H1 (cell line): ENCODE data around the gene EEIG1. TPM values are rescaled to one million over a fixed set of nuclear protein-coding genes. Genes with fewer than 3 reads are reported as not detected.

Experiments used
- CTCF ChIA-PET: fragments of 300-600 bp; sonication (Branson Sonifier 250); formaldehyde crosslinking; loops from one replicate; lab custom pipeline; 2021; ENCODE audit not compliant: partially characterized antibody; lab: Charles Lee
- POLR2A ChIA-PET: fragments of 300-600 bp; sonication (Branson Sonifier 250); formaldehyde crosslinking; loops from one replicate; lab custom pipeline; 2021; ENCODE audit warnings: inconsistent platforms; ENCODE audit not compliant: partially characterized antibody; lab: Charles Lee
- DNase-seq, 2 experiments: peaks; one replicate each; pipeline versions ENCODE4 v3.0.0 to v3.0.0-alpha.2; 2010 to 2022; ENCODE audit warnings: low spot score in 2 of 2, low read depth in 1 of 2, mixed read lengths in 1 of 2
- FAIRE-seq: peaks from 2 replicates; lab custom pipeline; 2011; peaks lifted over from hg19 to GRCh38; lab: Jason Lieb, UNC
- H2AFZ ChIP-seq: 2 replicates; pipeline ENCODE4 v1.8.1; 2012; ENCODE audit warnings: low read length, inconsistent platforms
- H2AK5ac ChIP-seq: 2 replicates; pipeline ENCODE4 v1.6.1; 2013; ENCODE audit warnings: low read depth, low read length
- H2BK120ac ChIP-seq: replicated peaks from 2 replicates; pipeline ENCODE3; 2013; ENCODE audit warnings: low read depth, low read length, inconsistent platforms
- H2BK12ac ChIP-seq: 2 replicates; pipeline ENCODE4 v1.6.1; 2013; ENCODE audit warnings: low read depth, low read length
- H2BK15ac ChIP-seq: 2 replicates; pipeline ENCODE4 v1.6.1; 2013; ENCODE audit warnings: low read length
- H2BK20ac ChIP-seq: 2 replicates; pipeline ENCODE4 v1.6.1; 2013; ENCODE audit warnings: low read length
- H2BK5ac ChIP-seq: 2 replicates; pipeline ENCODE4 v1.6.1; 2013; ENCODE audit warnings: low read depth, low read length
- H3K14ac ChIP-seq: 2 replicates; pipeline ENCODE4 v1.6.1; 2013; ENCODE audit warnings: inconsistent platforms; ENCODE audit not compliant: insufficient read length
- H3K18ac ChIP-seq: 2 replicates; pipeline ENCODE4 v1.6.1; 2013; ENCODE audit warnings: low read length; ENCODE audit errors: extremely low read depth
- H3K23ac ChIP-seq: 2 replicates; pipeline ENCODE4 v1.6.1; 2013; ENCODE audit warnings: inconsistent platforms; ENCODE audit not compliant: insufficient read length
- H3K23me2 ChIP-seq: 2 replicates; pipeline ENCODE4 v1.6.1; 2013; ENCODE audit warnings: low read depth, low read length
- H3K27ac ChIP-seq: 2 replicates; pipeline ENCODE4 v1.6.1; 2011; ENCODE audit warnings: low read depth, low read length, inconsistent platforms
- H3K27me3 ChIP-seq, 4 experiments: replicated peaks in 1 of 4; 1 replicate in 1 of 4; 2 replicates in 3 of 4; pipeline versions ENCODE4 v1.6.1 to v1.8.1; 2011 to 2013; ENCODE audit warnings: low read length in 3 of 4, mild to moderate bottlenecking in 3 of 4, inconsistent platforms in 2 of 4, mixed read lengths in 2 of 4, moderate library complexity in 1 of 4; ENCODE audit not compliant: control insufficient read depth in 3 of 4, insufficient read depth in 3 of 4; ENCODE audit errors: extremely low read depth in 1 of 4
- H3K36me3 ChIP-seq, 4 experiments: 2 replicates each; pipeline versions ENCODE4 v1.6.1 to v1.8.1; 2011 to 2013; ENCODE audit warnings: mild to moderate bottlenecking in 4 of 4, low read length in 3 of 4, moderate library complexity in 2 of 4, control low read depth in 1 of 4, inconsistent platforms in 1 of 4; ENCODE audit not compliant: insufficient read depth in 4 of 4, control insufficient read depth in 2 of 4
- H3K4ac ChIP-seq: replicated peaks from 2 replicates; pipeline ENCODE3; 2013; ENCODE audit warnings: low read length, low read depth, mixed read lengths, inconsistent platforms; ENCODE audit not compliant: insufficient read length
- H3K4me1 ChIP-seq, 4 experiments: replicated peaks in 1 of 4; 1 replicate in 1 of 4; 2 replicates in 3 of 4; pipeline versions ENCODE4 v1.6.1 to v1.8.1; 2011 to 2013; ENCODE audit warnings: low read length in 3 of 4, inconsistent platforms in 2 of 4, mixed read lengths in 1 of 4; ENCODE audit not compliant: insufficient read depth in 4 of 4, control insufficient read depth in 3 of 4
- H3K4me2 ChIP-seq, 2 experiments: 2 replicates each; pipeline versions ENCODE4 v1.6.1 to v1.8.1; 2011 to 2013; ENCODE audit warnings: low read depth in 2 of 2, low read length in 2 of 2, control low read depth in 1 of 2, inconsistent platforms in 1 of 2, mild to moderate bottlenecking in 1 of 2; ENCODE audit not compliant: insufficient read depth in 1 of 2
- H3K4me3 ChIP-seq, 4 experiments: fragments of 200-600, 300-600 bp in 1 of 4; sonication (generic), shearing (Covaris generic), sonication (Bioruptor Twin) in 1 of 4; 2 replicates each; pipeline versions ENCODE4 v1.5.1 to v1.8.1; 2011 to 2016; ENCODE audit warnings: low read length in 4 of 4, low read depth in 3 of 4, control low read depth in 2 of 4, inconsistent platforms in 2 of 4, mild to moderate bottlenecking in 2 of 4, mixed read lengths in 1 of 4, moderate library complexity in 1 of 4; ENCODE audit not compliant: insufficient read depth in 2 of 4; ENCODE audit errors: extremely low read depth in 1 of 4
- H3K56ac ChIP-seq: replicated peaks from 2 replicates; pipeline ENCODE3; 2013; ENCODE audit warnings: low read depth, mild to moderate bottlenecking, mixed read lengths, low read length, inconsistent platforms; ENCODE audit not compliant: insufficient read length
- H3K79me1 ChIP-seq: 2 replicates; pipeline ENCODE4 v1.6.1; 2013; ENCODE audit warnings: low read depth, low read length, control low read depth
- H3K79me2 ChIP-seq, 2 experiments: 2 replicates each; pipeline versions ENCODE4 v1.6.1 to v1.8.1; 2012 to 2013; ENCODE audit warnings: low read length in 2 of 2, mild to moderate bottlenecking in 2 of 2, inconsistent platforms in 1 of 2; ENCODE audit not compliant: insufficient read depth in 2 of 2, control insufficient read depth in 1 of 2
- H3K9ac ChIP-seq, 4 experiments: replicated peaks in 1 of 4; 1 replicate in 1 of 4; 2 replicates in 3 of 4; pipeline versions ENCODE4 v1.6.1 to v1.8.1; 2011 to 2013; ENCODE audit warnings: low read depth in 3 of 4, low read length in 3 of 4, control low read depth in 2 of 4, mild to moderate bottlenecking in 2 of 4, moderate library complexity in 2 of 4, inconsistent platforms in 1 of 4; ENCODE audit errors: extremely low read depth in 1 of 4
- H3K9me3 ChIP-seq, 2 experiments: 2 replicates each; pipeline versions ENCODE4 v1.6.1 to v1.8.1; 2012 to 2013; ENCODE audit warnings: mild to moderate bottlenecking in 2 of 2, moderate library complexity in 2 of 2, control low read depth in 1 of 2, inconsistent platforms in 1 of 2, low read depth in 1 of 2, low read length in 1 of 2, mixed read lengths in 1 of 2; ENCODE audit not compliant: insufficient read depth in 2 of 2
- H4K20me1 ChIP-seq, 2 experiments: replicated peaks in 1 of 2; 2 replicates each; pipeline versions ENCODE3 to v1.8.1; 2011 to 2013; ENCODE audit warnings: inconsistent platforms in 2 of 2, low read length in 2 of 2, mild to moderate bottlenecking in 1 of 2; ENCODE audit not compliant: insufficient read depth in 2 of 2, control insufficient read depth in 1 of 2
- H4K5ac ChIP-seq: 2 replicates; pipeline ENCODE4 v1.6.1; 2013; ENCODE audit warnings: low read length, low read depth, mixed read lengths, inconsistent platforms; ENCODE audit not compliant: insufficient read length
- H4K8ac ChIP-seq: 2 replicates; pipeline ENCODE4 v1.8.0; 2013; ENCODE audit warnings: mild to moderate bottlenecking, moderate library complexity, low read length, inconsistent platforms; ENCODE audit not compliant: insufficient read depth; ENCODE audit errors: extremely low read depth
- H4K91ac ChIP-seq: replicated peaks from 2 replicates; pipeline ENCODE3; 2013; ENCODE audit warnings: low read length, mixed read lengths, inconsistent platforms; ENCODE audit not compliant: insufficient read length
- BCL11A ChIP-seq, 2 experiments: IDR thresholded peaks; one replicate each; pipeline ENCODE4 v1.6.1; 2011; ENCODE audit warnings: low read depth in 2 of 2, low read length in 2 of 2, mild to moderate bottlenecking in 2 of 2
- KDM4A ChIP-seq: IDR thresholded peaks from one replicate; pipeline ENCODE4 v1.7.1; 2012; ENCODE audit warnings: low read depth, mild to moderate bottlenecking, moderate library complexity, low read length, inconsistent platforms; ENCODE audit not compliant: severe bottlenecking
- NRF1 ChIP-seq: IDR thresholded peaks from 2 replicates; pipeline ENCODE4 v1.6.1; 2011; ENCODE audit warnings: mild to moderate bottlenecking, low read depth, low read length, improper control_type of control experiment
- RXRA ChIP-seq: IDR thresholded peaks from 2 replicates; pipeline ENCODE4 v1.6.1; 2011; ENCODE audit warnings: low read depth, mild to moderate bottlenecking, low read length, moderate library complexity; ENCODE audit not compliant: insufficient read depth
- SIRT6 ChIP-seq: IDR thresholded peaks from one replicate; pipeline ENCODE4 v1.7.1; 2012; ENCODE audit warnings: low read length, inconsistent platforms
- SP2 ChIP-seq: IDR thresholded peaks from 2 replicates; pipeline ENCODE4 v1.6.1; 2012; ENCODE audit warnings: mild to moderate bottlenecking, low read length, inconsistent platforms
- SUZ12 ChIP-seq: fragments of 200-600 bp; sonication (generic); IDR thresholded peaks from 2 replicates; pipeline ENCODE4 v1.6.1; 2012; ENCODE audit warnings: mild to moderate bottlenecking, inconsistent platforms, low read length, moderate library complexity, mixed read lengths
- WGBS, 2 experiments: shearing (Covaris generic) in 1 of 2; methylation state at CpG; one replicate each; pipeline versions ENCODE4 v1.1.6 to v1.1.7; 2013 to 2015; ENCODE audit warnings: low lambda C conversion rate in 2 of 2, mixed read lengths in 2 of 2, inconsistent platforms in 1 of 2, low coverage in 1 of 2, missing lambda C conversion rate in 1 of 2; ENCODE audit not compliant: insufficient replicate concordance in 2 of 2, insufficient coverage in 1 of 2, insufficient read length in 1 of 2; ENCODE audit errors: extremely low coverage in 1 of 2, missing lambda C conversion rate in 1 of 2; 5-methylcytosine and 5-hydroxymethylcytosine counted together
- polyA plus RNA-seq, 7 experiments: library from polyadenylated mRNA; depleted of rRNA in 3 of 7; stranded (reverse) in 5 of 7; unstranded in 2 of 7; fragments of >200 nt in 5 of 7; fragments of 200-250 nt in 2 of 7; gene quantifications; 1 replicate in 5 of 7; 2 replicates in 1 of 7; 4 replicates in 1 of 7; pipeline versions ENCODE4 v1.2.1 to v1.2.3, GENCODE V29; 2011 to 2013; ENCODE audit warnings: missing spikeins in 2 of 7, mixed read lengths in 2 of 7
- total RNA-seq: library from RNA; stranded (reverse); fragmentation: NEBNext Ultra II Directional; extraction: Animal tissue kit (Norgen Biotek cat#: 25700); gene quantifications from 2 replicates; pipeline ENCODE4 v1.2.1, GENCODE V29; 2021
- TF ChIP-seq, protein P1 (sequence below): IDR thresholded peaks from 2 replicates; pipeline ENCODE4 v1.6.1; 2011; ENCODE audit warnings: low read depth, mild to moderate bottlenecking, low read length; ENCODE audit not compliant: insufficient read depth
- TF ChIP-seq, protein P2 (sequence below): IDR thresholded peaks from 2 replicates; pipeline ENCODE4 v1.6.1; 2012; ENCODE audit warnings: inconsistent platforms

EEIG1 gene
- total and polyA plus RNA-seq, 2 of the 8 experiments (the other 6 are each of a cell fraction or from before 2014, with no cell fraction given), result 29.8 to 50.8 TPM

DNA sequence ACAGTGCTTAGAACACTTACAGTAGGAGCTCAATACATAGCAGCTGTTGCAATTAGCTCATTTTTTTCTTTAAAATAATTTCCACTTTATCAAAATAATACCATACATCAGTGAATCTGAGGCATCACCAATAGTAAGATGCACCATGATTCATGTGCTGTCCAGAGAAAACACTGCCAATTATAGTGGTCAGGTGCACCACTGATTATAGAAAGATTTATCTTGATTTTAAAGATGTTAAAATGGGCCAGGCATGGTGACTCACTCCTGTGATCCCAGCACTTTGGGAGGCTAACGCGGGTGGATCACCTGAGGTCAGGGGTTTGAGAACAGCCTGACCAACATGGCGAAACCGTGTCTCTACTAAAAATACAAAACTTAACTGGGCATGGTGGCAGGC, 46.9 kb upstream of the EEIG1 start:
- H2BK15ac ChIP-seq, result no peak overlapping the region
- CTCF ChIA-PET, result interaction anchor here (1.0 to 38.5 kb wide), 6 partner anchors 8 to 90 kb away, joined by 3 to 825 read pairs (median 7); partner anchors contain the start of gene DPM2
- H3K23ac ChIP-seq, result no peak overlapping the region
- H3K9me3 ChIP-seq, result no peaks in the 10 kb centered on the region
- no peak overlapping the region for H3K56ac ChIP-seq
- H3K79me1 ChIP-seq, result no peaks in the 10 kb centered on the region
- 86% methylated on average over 4 of the region's 4 CpGs; no CpG with 5 or more reads in 1 of the 2 experiments for WGBS, 2 experiments
- no peak overlapping the region for H2AK5ac ChIP-seq
- H3K27ac ChIP-seq, result no peak overlapping the region
- H4K8ac ChIP-seq, result no peak overlapping the region
- H4K20me1 ChIP-seq, result no peaks in the 10 kb centered on the region
- H3K36me3 ChIP-seq, result no peaks in the 10 kb centered on the region
- no peak overlapping the region for H4K91ac ChIP-seq
- no peak overlapping the region for H4K5ac ChIP-seq
- no peak overlapping the region for H2BK20ac ChIP-seq
- no peaks in the 10 kb centered on the region for H3K4me1 ChIP-seq
- H3K9ac ChIP-seq, result no peak overlapping the region
- no peaks in the 10 kb centered on the region for H3K27me3 ChIP-seq
- DNase-seq, result no peak
- no peaks in the 10 kb centered on the region for H3K23me2 ChIP-seq
- no peak overlapping the region for H2BK5ac ChIP-seq
- POLR2A ChIA-PET, result no interaction called here
- no peak overlapping the region for H2BK120ac ChIP-seq
- TF ChIP-seq RXRA (no peak), KDM4A (no peak), SP2 (no peak), NRF1 (no peak), SIRT6 (no peak), BCL11A (IDR thresholded peaks at IDR 0.05; ENCODE audit: low read depth in 2 of 2, low read length in 2 of 2) (no peak), SUZ12 (no peak)
- TF ChIP-seq, protein P1, sequence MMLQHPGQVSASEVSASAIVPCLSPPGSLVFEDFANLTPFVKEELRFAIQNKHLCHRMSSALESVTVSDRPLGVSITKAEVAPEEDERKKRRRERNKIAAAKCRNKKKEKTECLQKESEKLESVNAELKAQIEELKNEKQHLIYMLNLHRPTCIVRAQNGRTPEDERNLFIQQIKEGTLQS, result no peak
- TF ChIP-seq, protein P2, sequence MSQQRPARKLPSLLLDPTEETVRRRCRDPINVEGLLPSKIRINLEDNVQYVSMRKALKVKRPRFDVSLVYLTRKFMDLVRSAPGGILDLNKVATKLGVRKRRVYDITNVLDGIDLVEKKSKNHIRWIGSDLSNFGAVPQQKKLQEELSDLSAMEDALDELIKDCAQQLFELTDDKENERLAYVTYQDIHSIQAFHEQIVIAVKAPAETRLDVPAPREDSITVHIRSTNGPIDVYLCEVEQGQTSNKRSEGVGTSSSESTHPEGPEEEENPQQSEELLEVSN, result no peak
- H3K14ac ChIP-seq, result no peak overlapping the region
- no peak overlapping the region for H3K4me3 ChIP-seq
- FAIRE-seq, result no peak
- H2AFZ ChIP-seq, result no peak overlapping the region
- H3K4me2 ChIP-seq, result no peak overlapping the region
- no peak overlapping the region for H2BK12ac ChIP-seq
- H3K79me2 ChIP-seq, result no peaks in the 10 kb centered on the region
- no peak overlapping the region for H3K18ac ChIP-seq
- H3K4ac ChIP-seq, result no peak overlapping the region
